ENCODE measurements around the gene IGFBP3. TPM values are rescaled to one million over a fixed set of nuclear protein-coding genes. Genes with fewer than 3 reads are reported as not detected.

The IGFBP3 gene
- total and polyA plus RNA-seq, 2 of the 13 experiments (the other 11 are each of a cell fraction or from before 2014, with no cell fraction given), result 57.5 TPM; not detected in 1

GRCh38 chr7:45893996-45894664 lies 26.9 kb downstream of the IGFBP3 start (continued):
- TF ChIP-seq CSRNP1 (CRISPR knock-in tag; IDR thresholded peaks at IDR 0.05) (no peak; the same call in 1 of the 2 replicates), HMGXB4 (CRISPR knock-in tag; IDR thresholded peaks at IDR 0.05; ENCODE audit: borderline replicate concordance in 1 of 2, low read depth in 1 of 2) (peak; percentile 5 to 51; a peak in 2 of 4 replicates), HDAC6 (IDR thresholded peaks at IDR 0.05; ENCODE audit: low read depth, low read length) (no peak), TRAFD1 (CRISPR knock-in tag; IDR thresholded peaks at IDR 0.05; ENCODE audit: borderline replicate concordance) (0 out of 2 replicates have a peak, but pooled peaks have one; percentile 46), THAP11 (CRISPR knock-in tag; IDR thresholded peaks at IDR 0.05) (peak; percentile 75), ARID4A (CRISPR knock-in tag; IDR thresholded peaks at IDR 0.05; ENCODE audit: borderline replicate concordance) (no peak; the same call in 1 of the 2 replicates), ZBTB33 (CRISPR knock-in tag; IDR thresholded peaks at IDR 0.05) (peak; percentile 15; the same call in 1 of the 2 replicates), ZNF562 (CRISPR knock-in tag; IDR thresholded peaks at IDR 0.05; ENCODE audit: borderline replicate concordance) (no peak), KLF9 (CRISPR knock-in tag; IDR thresholded peaks at IDR 0.05; ENCODE audit: low read depth) (no peak), KDM2A (CRISPR knock-in tag; IDR thresholded peaks at IDR 0.05; ENCODE audit: borderline replicate concordance, low read depth) (peak; percentile 82), ZNF746 (CRISPR knock-in tag; IDR thresholded peaks at IDR 0.05) (no peak), MAFG (CRISPR knock-in tag; IDR thresholded peaks at IDR 0.05) (no peak), PTBP1 (IDR thresholded peaks at IDR 0.05; ENCODE audit: low read depth, low read length, poor library complexity, severe bottlenecking) (peak; percentile 71), ZNF883 (CRISPR knock-in tag; IDR thresholded peaks at IDR 0.05; ENCODE audit: not compliant biosample characterization) (peak; percentile 53), ZNF317 (CRISPR knock-in tag; IDR thresholded peaks at IDR 0.05) (no peak), FOXK1 (CRISPR knock-in tag; IDR thresholded peaks at IDR 0.05; ENCODE audit: borderline replicate concordance, low read depth) (peak; percentile 31; the same call in 1 of the 2 replicates)

Measured in HepG2 (cell line).